Fibroblast of pulmonary artery (primary cell): ENCODE results near the gene ARMC2.
A peak's percentile ranks its signal among the peaks of the same experiment; 100 is the strongest.

Experiments used
- DNase-seq: peaks from one replicate; pipeline ENCODE4 v3.0.0-alpha.2; 2010; ENCODE audit warnings: low read depth
- H3K4me3 ChIP-seq: replicated peaks from 2 replicates; pipeline ENCODE4 v1.5.1; 2011; ENCODE audit warnings: low read depth, mild to moderate bottlenecking, control low read depth, low read length, moderate library complexity
- TF ChIP-seq, protein P1 (sequence below): IDR thresholded peaks from 2 replicates; pipeline ENCODE4 v1.5.1; 2011; ENCODE audit warnings: mild to moderate bottlenecking, control low read depth, low read length, inconsistent platforms; ENCODE audit errors: missing control alignments

Gene ARMC2

DNA sequence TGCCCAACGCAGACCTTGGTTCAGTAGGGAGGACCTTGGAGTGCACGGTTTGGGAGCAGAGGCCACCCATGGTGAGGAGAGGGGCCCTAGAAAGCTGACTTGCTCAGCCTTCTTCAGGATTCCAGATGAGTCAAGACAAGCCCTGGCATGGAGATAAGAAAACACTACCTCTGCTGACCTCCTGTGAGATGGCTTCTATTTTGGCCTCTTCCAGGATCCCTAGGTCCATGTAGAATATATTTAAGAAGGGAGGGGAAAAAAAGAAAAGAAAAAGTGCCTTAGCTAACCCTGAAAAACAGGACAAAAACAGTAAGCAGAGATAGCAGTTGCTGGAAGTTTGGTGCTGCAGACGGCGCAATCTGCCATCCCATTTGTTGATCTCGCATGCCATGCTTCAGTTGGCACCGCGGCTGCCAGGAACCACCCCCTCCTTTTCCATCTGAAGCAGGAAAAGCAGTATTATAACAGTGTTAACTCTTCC lies 100.0 kb downstream of the ARMC2 start:
- H3K4me3 ChIP-seq, result no peak overlapping the region
- no peak for DNase-seq
- TF ChIP-seq, protein P1, sequence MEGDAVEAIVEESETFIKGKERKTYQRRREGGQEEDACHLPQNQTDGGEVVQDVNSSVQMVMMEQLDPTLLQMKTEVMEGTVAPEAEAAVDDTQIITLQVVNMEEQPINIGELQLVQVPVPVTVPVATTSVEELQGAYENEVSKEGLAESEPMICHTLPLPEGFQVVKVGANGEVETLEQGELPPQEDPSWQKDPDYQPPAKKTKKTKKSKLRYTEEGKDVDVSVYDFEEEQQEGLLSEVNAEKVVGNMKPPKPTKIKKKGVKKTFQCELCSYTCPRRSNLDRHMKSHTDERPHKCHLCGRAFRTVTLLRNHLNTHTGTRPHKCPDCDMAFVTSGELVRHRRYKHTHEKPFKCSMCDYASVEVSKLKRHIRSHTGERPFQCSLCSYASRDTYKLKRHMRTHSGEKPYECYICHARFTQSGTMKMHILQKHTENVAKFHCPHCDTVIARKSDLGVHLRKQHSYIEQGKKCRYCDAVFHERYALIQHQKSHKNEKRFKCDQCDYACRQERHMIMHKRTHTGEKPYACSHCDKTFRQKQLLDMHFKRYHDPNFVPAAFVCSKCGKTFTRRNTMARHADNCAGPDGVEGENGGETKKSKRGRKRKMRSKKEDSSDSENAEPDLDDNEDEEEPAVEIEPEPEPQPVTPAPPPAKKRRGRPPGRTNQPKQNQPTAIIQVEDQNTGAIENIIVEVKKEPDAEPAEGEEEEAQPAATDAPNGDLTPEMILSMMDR, result no peak

DNA sequence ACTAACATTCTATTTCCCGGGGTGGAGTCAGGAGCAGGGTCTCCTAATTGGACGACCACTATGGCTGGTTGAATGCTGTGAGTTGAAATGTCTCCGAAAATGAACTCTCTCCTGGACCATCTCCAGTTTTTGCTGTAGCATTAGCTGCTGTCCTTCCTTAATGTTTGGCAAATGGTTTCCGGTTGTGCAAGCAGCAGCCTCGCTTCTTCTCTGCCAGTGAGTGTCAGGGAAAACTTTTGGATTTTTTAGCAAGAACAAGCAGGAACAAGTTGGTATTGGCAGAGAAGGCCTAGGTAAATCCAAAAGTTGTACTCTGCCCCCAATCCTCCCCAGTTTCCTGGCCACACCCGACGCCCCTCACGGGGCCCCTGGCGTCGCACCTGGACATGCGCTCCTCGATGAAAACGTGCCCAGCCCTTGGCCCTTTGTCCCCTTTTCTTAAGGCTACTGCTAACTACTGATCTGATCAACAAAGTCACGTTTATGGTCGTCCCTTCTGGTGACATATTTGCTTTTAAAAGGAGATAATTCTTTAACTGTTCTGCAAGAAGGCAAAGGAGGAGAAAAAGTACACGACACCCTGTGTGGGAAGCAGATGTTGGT lies 103.2 kb downstream of the ARMC2 start:
- H3K4me3 ChIP-seq, result no peak overlapping the region
- DNase-seq, result peak; percentile 69
- TF ChIP-seq, protein P1, result no peak

DNA sequence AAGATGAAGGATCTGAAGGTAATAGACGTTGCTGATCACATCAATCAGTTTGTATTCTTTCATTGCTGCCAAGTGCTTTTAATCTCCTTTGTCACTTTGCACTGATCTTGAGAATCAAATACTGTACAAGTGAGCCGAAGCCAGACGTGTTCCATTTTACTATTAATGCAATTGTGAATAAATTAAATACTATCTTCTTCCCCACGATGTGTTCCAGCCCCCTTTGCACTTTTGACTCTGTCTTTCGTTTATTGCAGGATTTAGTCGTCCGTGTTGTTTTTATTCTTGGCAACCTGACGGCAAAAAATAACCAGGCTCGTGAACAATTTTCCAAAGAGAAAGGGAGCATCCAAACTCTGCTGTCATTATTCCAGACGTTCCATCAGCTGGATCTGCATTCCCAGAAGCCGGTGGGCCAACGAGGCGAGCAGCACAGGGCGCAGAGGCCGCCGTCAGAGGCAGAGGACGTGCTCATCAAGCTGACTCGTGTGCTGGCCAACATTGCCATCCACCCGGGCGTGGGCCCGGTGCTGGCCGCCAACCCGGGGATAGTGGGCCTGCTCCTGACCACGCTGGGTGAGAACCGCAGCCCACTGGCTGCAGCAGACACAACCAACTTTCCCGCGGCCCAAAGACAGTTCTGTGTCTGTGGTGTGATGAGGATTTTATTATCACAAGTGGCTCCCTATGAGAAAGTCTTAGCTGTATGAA lies 104.7 kb downstream of the ARMC2 start:
- TF ChIP-seq, protein P1, result no peak
- H3K4me3 ChIP-seq, result no peak overlapping the region
- no peak for DNase-seq

DNA sequence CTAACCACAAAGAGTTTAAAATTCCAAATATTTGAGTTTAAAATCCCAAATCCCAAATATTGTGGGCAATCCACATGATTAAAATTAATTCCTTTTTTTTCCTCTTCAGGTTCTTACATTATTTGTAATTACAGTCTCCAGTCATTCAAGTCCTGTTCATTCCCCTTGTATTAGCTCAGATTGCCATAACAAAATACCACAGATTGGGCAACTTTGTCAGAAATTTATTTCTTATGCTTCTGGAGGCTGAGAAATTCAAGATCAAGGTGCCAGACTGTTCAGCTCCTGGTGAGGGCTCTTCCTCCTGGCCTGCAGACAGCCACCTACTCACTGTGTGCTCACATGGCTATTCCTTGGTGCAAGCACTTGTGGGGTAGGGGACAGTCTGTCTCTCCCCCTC lies 105.5 kb downstream of the ARMC2 start:
- DNase-seq, result peak; percentile 42
- no peak overlapping the region for H3K4me3 ChIP-seq
- TF ChIP-seq, protein P1, result no peak

DNA sequence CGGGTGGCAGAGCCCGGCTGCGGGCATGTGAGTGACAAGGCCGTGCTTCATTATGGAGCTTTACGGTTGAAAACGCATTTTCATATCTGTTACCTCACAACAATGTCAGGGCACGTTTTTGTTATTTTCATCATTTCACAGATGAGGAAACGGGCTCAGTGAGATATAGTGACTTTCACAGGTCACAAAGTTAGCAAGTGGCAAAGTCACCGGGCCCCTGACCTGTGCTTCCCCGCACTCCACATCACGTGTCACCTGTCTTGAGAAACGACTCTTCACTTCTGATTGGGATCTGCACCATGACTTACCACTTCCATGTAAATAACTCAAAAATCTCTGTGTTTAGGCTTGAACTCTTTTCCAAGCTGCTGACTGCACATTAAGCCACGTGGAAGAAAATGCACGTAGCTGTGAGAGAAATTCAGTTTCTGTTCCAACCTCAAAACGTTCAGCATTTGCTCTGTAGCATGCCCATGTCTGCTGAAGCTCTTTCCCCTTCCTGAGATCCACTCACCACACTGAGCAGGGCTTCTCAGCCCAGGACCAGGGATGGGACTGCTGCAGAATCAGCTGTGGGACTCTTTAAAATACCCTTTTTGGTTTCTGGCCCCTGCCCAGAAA lies 107.2 kb downstream of the ARMC2 start:
- TF ChIP-seq, protein P1, result no peak
- no peak overlapping the region for H3K4me3 ChIP-seq
- no peak for DNase-seq

DNA sequence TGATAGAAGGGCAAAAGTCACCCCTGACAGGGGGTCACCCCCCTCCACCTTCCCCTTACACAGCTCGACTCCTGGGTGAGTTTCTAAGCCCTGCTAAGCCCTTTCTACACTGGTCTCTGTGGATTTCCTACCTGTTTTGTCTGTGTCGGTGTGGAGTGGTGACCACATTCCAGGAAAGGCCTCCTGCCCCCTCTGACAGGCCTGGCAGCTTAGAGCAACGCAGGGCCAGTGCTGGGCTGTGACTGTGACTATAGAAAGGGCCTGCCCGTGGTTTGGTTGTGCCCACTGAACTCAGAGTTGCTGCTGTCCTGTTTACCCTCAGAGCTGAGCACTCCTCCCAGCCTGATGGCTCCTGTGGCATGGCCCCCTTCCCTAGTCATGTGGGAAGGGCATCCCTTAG lies 109.0 kb downstream of the ARMC2 start:
- TF ChIP-seq, protein P1, result no peak
- H3K4me3 ChIP-seq, result no peak overlapping the region
- no peak for DNase-seq
